ENCODE measurements around the gene GLP1R. TPM values are rescaled to one million over a fixed set of nuclear protein-coding genes. Genes with fewer than 3 reads are reported as not detected.
A peak's percentile ranks its signal among the peaks of the same experiment; 100 is the strongest.

Gene GLP1R
- total RNA-seq, 4 donors from 2014 or later = not detected

- peak; percentile 97 for DNase-seq (ENCODE audit: extremely low spot score)
- intact Hi-C loops (cut with DNase I) = no loop called here
- Histone ChIP-seq H3K4me3 (peak within 1 kb of the TSS; percentile 69 to 86 (median 82)), H3K4me1 (peaks cover 13 to 22% (median 18%) of the 10 kb centered on the region in 4 donors), H3K27ac (replicated peaks in 1 of 4) (peak within 1 kb of the TSS; percentile 93 to 98 (median 96)), H3K9me3 (no peaks in the 10 kb centered on the region), H3K36me3 (peaks cover 5 to 10% (median 6%) of the 10 kb centered on the region in 4 donors), H3K27me3 (no peaks in the 10 kb centered on the region)
- 2% methylated on average over 8 of the region's 68 CpGs for WGBS
- TF ChIP-seq POLR2AphosphoS5 (IDR thresholded peaks at IDR 0.05) = peak; percentile 80 to 90
- no peak for TF ChIP-seq EP300 (IDR thresholded peaks at IDR 0.05)
- TF ChIP-seq POLR2A (IDR thresholded peaks at IDR 0.05; ENCODE audit: low read depth) = peak; percentile 32
Measured at GRCh38 chr6:39114704-39115599, 66.4 kb downstream of the GLP1R start, which contains the start of gene SAYSD1. SAYSD1 (minus strand) TSS chr6:39115186; CDS start chr6:39115089, 97 bp downstream.

- intact Hi-C loops (cut with DNase I) = no loop called here
Measured at GRCh38 chr6:39118921-39119320, 70.3 kb downstream of the GLP1R start.

GRCh38 chr6:39124114-39124513 is 75.5 kb downstream of the GLP1R start:
- no peaks in the 10 kb centered on the region for H3K9me3 ChIP-seq
- no peaks in the 10 kb centered on the region for H3K36me3 ChIP-seq
- no peak for DNase-seq (ENCODE audit: extremely low spot score)
- no peak for TF ChIP-seq POLR2A (IDR thresholded peaks at IDR 0.05; ENCODE audit: low read depth)
- no peak for TF ChIP-seq CTCF (IDR thresholded peaks at IDR 0.05)
- no peak for TF ChIP-seq POLR2AphosphoS5 (IDR thresholded peaks at IDR 0.05)
- no peak for TF ChIP-seq EP300 (IDR thresholded peaks at IDR 0.05)
- no peak overlapping the region for H3K27ac ChIP-seq (replicated peaks in 1 of 4)
- intact Hi-C loops (cut with DNase I) = no loop called here
- no peaks in the 10 kb centered on the region for H3K4me1 ChIP-seq
- H3K4me3 ChIP-seq = no peak overlapping the region
- peaks cover 0 to 4% (median 0%) of the 10 kb centered on the region in 4 donors for H3K27me3 ChIP-seq

More at GRCh38 chr6:39118921-39119320, 70.3 kb downstream of the GLP1R start:
- H3K27me3 ChIP-seq = peaks cover 0 to 4% (median 0%) of the 10 kb centered on the region in 4 donors
- H3K27ac ChIP-seq (replicated peaks in 1 of 4) = no peak overlapping the region
- peaks cover 9 to 14% (median 11%) of the 10 kb centered on the region in 4 donors for H3K4me1 ChIP-seq
- H3K4me3 ChIP-seq = no peak overlapping the region
- DNase-seq (ENCODE audit: extremely low spot score) = peak; percentile 29
- TF ChIP-seq EP300 (IDR thresholded peaks at IDR 0.05) (no peak), CTCF (IDR thresholded peaks at IDR 0.05) (no peak), POLR2A (IDR thresholded peaks at IDR 0.05; ENCODE audit: low read depth) (no peak), POLR2AphosphoS5 (IDR thresholded peaks at IDR 0.05) (no peak)
- no peaks in the 10 kb centered on the region for H3K36me3 ChIP-seq
- 93% methylated on average over 4 of the region's 4 CpGs for WGBS
- no peaks in the 10 kb centered on the region for H3K9me3 ChIP-seq

- H3K4me3 ChIP-seq = no peak overlapping the region
- intact Hi-C loops (cut with DNase I) = no loop called here
- no peak for DNase-seq (ENCODE audit: extremely low spot score)
- no peak overlapping the region for H3K27ac ChIP-seq (replicated peaks in 1 of 4)
- WGBS = 74% methylated on average over 3 of the region's 3 CpGs
- no peaks in the 10 kb centered on the region for H3K4me1 ChIP-seq
- H3K27me3 ChIP-seq = peaks cover 0 to 4% (median 0%) of the 10 kb centered on the region in 4 donors
- no peaks in the 10 kb centered on the region for H3K36me3 ChIP-seq
- no peak for TF ChIP-seq POLR2AphosphoS5 (IDR thresholded peaks at IDR 0.05)
- no peak for TF ChIP-seq EP300 (IDR thresholded peaks at IDR 0.05)
- TF ChIP-seq POLR2A (IDR thresholded peaks at IDR 0.05; ENCODE audit: low read depth) = no peak
- H3K9me3 ChIP-seq = no peaks in the 10 kb centered on the region
Measured at GRCh38 chr6:39128106-39128505, 79.5 kb downstream of the GLP1R start.

GRCh38 chr6:39128832-39129231 is 80.3 kb downstream of the GLP1R start:
- no peak overlapping the region for H3K4me3 ChIP-seq
- H3K27me3 ChIP-seq = peaks cover 0 to 2% (median 0%) of the 10 kb centered on the region in 4 donors
- H3K4me1 ChIP-seq = no peaks in the 10 kb centered on the region
- intact Hi-C loops (cut with DNase I) = no loop called here
- no peaks in the 10 kb centered on the region for H3K9me3 ChIP-seq
- DNase-seq (ENCODE audit: extremely low spot score) = no peak
- H3K36me3 ChIP-seq = no peaks in the 10 kb centered on the region
- TF ChIP-seq POLR2AphosphoS5 (IDR thresholded peaks at IDR 0.05) (no peak), EP300 (IDR thresholded peaks at IDR 0.05) (no peak), POLR2A (IDR thresholded peaks at IDR 0.05; ENCODE audit: low read depth) (no peak), CTCF (IDR thresholded peaks at IDR 0.05) (no peak)
- H3K27ac ChIP-seq (replicated peaks in 1 of 4) = no peak overlapping the region

All from esophagus muscularis mucosa (tissue), 4 donors.